Measurements from ENCODE around the gene ZNF24.

DNA sequence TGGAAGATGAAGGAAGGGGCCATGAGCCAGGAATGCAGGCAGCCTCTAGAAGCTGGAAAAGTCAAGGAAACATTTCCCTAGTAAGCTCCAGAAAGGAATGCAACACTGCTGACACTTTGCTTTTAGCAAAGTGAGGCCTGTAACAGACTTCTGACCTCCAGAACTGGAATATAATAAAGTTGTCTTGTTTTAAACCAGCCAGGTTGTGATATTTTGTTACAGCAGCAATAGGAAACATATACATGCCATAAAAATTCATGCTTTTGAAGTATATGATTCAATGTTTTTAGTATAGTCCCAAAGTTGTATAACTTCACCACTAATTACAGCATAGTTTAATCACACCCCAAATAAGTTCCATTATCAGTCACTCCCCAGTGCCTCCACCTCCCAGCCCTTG lies 48.2 kb upstream of the ZNF24 start:
- TF ChIP-seq POLR2A (IDR thresholded peaks at IDR 0.05; ENCODE audit: low read depth, low read length) (no peak), TAF1 (IDR thresholded peaks at IDR 0.05; ENCODE audit: borderline replicate concordance, low read depth, low read length) (no peak), POLR2AphosphoS5 (IDR thresholded peaks at IDR 0.05; ENCODE audit: low read depth, low read length) (no peak)
